ENCODE measurements around the gene KPNA6. TPM values are rescaled to one million over a fixed set of nuclear protein-coding genes. Genes with fewer than 3 reads are reported as not detected.

KPNA6 gene
- total and polyA plus RNA-seq, 9 of the 15 experiments (the other 6 are each of a cell fraction or from before 2014, with no cell fraction given): 20.1 to 54.6 (median 32.2) TPM

DNA sequence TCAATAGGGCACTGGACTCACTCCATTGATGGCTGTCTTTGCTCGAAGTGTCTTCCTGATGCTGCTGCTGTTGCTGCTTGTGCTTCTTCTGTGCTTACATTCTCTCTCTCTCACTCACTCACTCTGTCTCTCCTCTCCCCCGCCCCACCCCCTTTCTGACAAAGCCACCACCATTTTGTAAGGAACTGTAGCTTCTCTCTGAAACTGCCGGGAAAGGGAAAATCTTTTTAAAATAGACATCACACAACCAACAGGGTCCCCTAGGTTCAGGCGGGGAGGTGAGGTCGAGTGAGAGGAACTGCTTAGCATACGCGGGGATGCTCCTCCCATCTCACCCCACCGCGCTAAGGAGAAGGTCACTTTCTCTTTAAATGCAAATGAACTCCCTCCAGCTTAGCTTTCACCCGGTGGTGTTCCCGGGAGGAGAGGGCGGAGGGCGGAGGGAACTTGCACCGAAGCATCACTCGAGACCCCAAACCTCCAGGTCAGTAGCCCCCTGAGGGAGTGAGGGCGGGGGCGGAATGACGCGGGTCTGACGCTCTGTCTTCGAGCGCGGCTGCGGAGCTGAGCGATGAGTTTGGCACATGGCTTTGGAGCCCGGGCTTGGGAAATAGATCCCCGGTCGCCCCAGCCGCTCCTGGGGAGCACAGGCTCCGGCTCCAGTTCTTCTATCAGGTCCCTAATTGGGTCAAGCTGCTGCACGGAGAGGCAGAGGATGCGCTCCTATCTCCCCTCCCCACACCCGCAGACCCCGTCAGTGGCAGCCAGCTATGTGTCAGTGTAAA lies 92.6 kb downstream of the KPNA6 start, which contains the start of gene CCDC28B (continued):
- no peak for TF ChIP-seq CLOCK (CRISPR knock-in tag; IDR thresholded peaks at IDR 0.05; ENCODE audit: borderline replicate concordance)
- no peak for TF ChIP-seq NR0B1 (IDR thresholded peaks at IDR 0.05; ENCODE audit: partially characterized antibody)
- no peak for TF ChIP-seq RAD21 (CRISPR knock-in tag; conservative IDR thresholded peaks at IDR 0.05 in 1 of 2, IDR thresholded peaks at IDR 0.05 in 1 of 2)
- TF ChIP-seq NR4A1 (CRISPR knock-in tag; IDR thresholded peaks at IDR 0.05): no peak
- no peak for TF ChIP-seq NR4A1 (tag; IDR thresholded peaks at IDR 0.05)
- 0 out of 2 replicates have a peak, but pooled peaks have one; percentile 23 for TF ChIP-seq LCOR (CRISPR knock-in tag; IDR thresholded peaks at IDR 0.05)
- no peak for TF ChIP-seq ZNF175 (CRISPR knock-in tag; IDR thresholded peaks at IDR 0.05; ENCODE audit: low read depth)
- no peak for TF ChIP-seq ID3 (CRISPR knock-in tag; IDR thresholded peaks at IDR 0.05)
- TF ChIP-seq ID3 (tag; IDR thresholded peaks at IDR 0.05): 0 out of 2 replicates have a peak, but pooled peaks have one; percentile 39
- 0 out of 2 replicates have a peak, but pooled peaks have one; percentile 64 for TF ChIP-seq ZNF232 (CRISPR knock-in tag; IDR thresholded peaks at IDR 0.05)
- TF ChIP-seq ZNF143 (CRISPR knock-in tag; IDR thresholded peaks at IDR 0.05): no peak
- TF ChIP-seq ZNF184 (CRISPR knock-in tag; IDR thresholded peaks at IDR 0.05): no peak
- TF ChIP-seq ZNF76 (CRISPR knock-in tag; IDR thresholded peaks at IDR 0.05; ENCODE audit: borderline replicate concordance): no peak
- TF ChIP-seq JUNB (CRISPR knock-in tag; conservative IDR thresholded peaks at IDR 0.05): no peak
- TF ChIP-seq PURB (CRISPR knock-in tag; IDR thresholded peaks at IDR 0.05; ENCODE audit: low read depth): no peak
